Measurements from ENCODE around the gene SEC31B. TPM values are rescaled to one million over a fixed set of nuclear protein-coding genes. Genes with fewer than 3 reads are reported as not detected.

The SEC31B gene
- total RNA-seq, 1 experiment from 2014 or later, result 6.3 TPM

- H3K4me1 ChIP-seq (ENCODE audit: insufficient read depth, low read length), result no peaks in the 10 kb centered on the region
- no peak overlapping the region for H2AK5ac ChIP-seq (ENCODE audit: insufficient read length, low read length)
- H3K23me2 ChIP-seq (ENCODE audit: insufficient read length, low read depth, low read length, poor library complexity, severe bottlenecking), result no peaks in the 10 kb centered on the region
- H4K20me1 ChIP-seq (ENCODE audit: control insufficient read depth, insufficient read depth, insufficient read length), result no peaks in the 10 kb centered on the region
- no peak overlapping the region for H2BK5ac ChIP-seq (ENCODE audit: insufficient read length, low read length)
- H3K23ac ChIP-seq (ENCODE audit: insufficient read length, low read depth, low read length), result no peak overlapping the region
- no peak overlapping the region for H3K18ac ChIP-seq (ENCODE audit: insufficient read length, low read depth, low read length)
- Mint-ChIP-seq H3K4me1 (no peaks in the 10 kb centered on the region), H3K4me3 (no peak overlapping the region), H3K27me3 (ENCODE audit: low read depth) (peaks cover 33% of the 10 kb centered on the region), H3K9me3 (peaks cover 2% of the 10 kb centered on the region in 2 experiments; a peak in 1 of 5 replicates), H3K27ac (no peak overlapping the region), H3K36me3 (ENCODE audit: insufficient read depth in 1 of 3, low read depth in 3 of 3) (no peaks in the 10 kb centered on the region)
- H3K27ac ChIP-seq (ENCODE audit: insufficient read length, low read depth, low read length), result no peak overlapping the region
- no peak overlapping the region for H2AFZ ChIP-seq (ENCODE audit: low read length)
- no peak overlapping the region for H2BK120ac ChIP-seq (ENCODE audit: low read depth, low read length, poor library complexity, severe bottlenecking)
- no peak for TF ChIP-seq CTCF (conservative IDR thresholded peaks at IDR 0.05)
- H3K9ac ChIP-seq (ENCODE audit: extremely low read depth, insufficient read length, low read length), result no peak overlapping the region
- no peaks in the 10 kb centered on the region for H3K27me3 ChIP-seq (ENCODE audit: insufficient read depth, low read length)
- H3K79me2 ChIP-seq (ENCODE audit: insufficient read depth, low read length), result no peaks in the 10 kb centered on the region
- no peak overlapping the region for H2BK12ac ChIP-seq (ENCODE audit: insufficient read length, low read depth, low read length)
- no peak overlapping the region for H3K56ac ChIP-seq (ENCODE audit: insufficient read length, low read depth, low read length)
- no peak overlapping the region for H4K91ac ChIP-seq (ENCODE audit: insufficient read length, low read depth, low read length)
- H3K4ac ChIP-seq (ENCODE audit: low read depth, low read length), result no peak overlapping the region
- no CpG with 5 or more reads among the region's 1 CpG for WGBS (ENCODE audit: extremely low coverage, insufficient read length, low lambda C conversion rate)
- H4K5ac ChIP-seq (ENCODE audit: insufficient read length, low read depth, low read length), result no peak overlapping the region
- DNase-seq, result no peak
- no peaks in the 10 kb centered on the region for H3K9me3 ChIP-seq (ENCODE audit: control insufficient read depth, low read depth, low read length)
- no peaks in the 10 kb centered on the region for H3K79me1 ChIP-seq (ENCODE audit: insufficient read depth, low read depth, low read length, poor library complexity, severe bottlenecking)
- no peak overlapping the region for H3T11ph ChIP-seq (ENCODE audit: low read length)
- no peak overlapping the region for H2BK15ac ChIP-seq (ENCODE audit: low read depth, low read length)
- no peak overlapping the region for H2BK20ac ChIP-seq (ENCODE audit: low read depth, low read length, poor library complexity, severe bottlenecking)
- H3K14ac ChIP-seq (ENCODE audit: insufficient read depth, low read length), result no peak overlapping the region
- no peak overlapping the region for H3K4me2 ChIP-seq (ENCODE audit: insufficient read depth, insufficient read length, low read length)
- H4K8ac ChIP-seq (replicated peaks; ENCODE audit: insufficient read length, low read depth, low read length), result no peak overlapping the region
Measured at GRCh38 chr10:100447663-100448062, 72.0 kb downstream of the SEC31B start.
